Adrenal gland (tissue), 12 donors: ENCODE measurements around the gene MICALL1. TPM values are rescaled to one million over a fixed set of nuclear protein-coding genes. Genes with fewer than 3 reads are reported as not detected.

Experiments used
- DNase-seq, 7 donors: peaks; one replicate each; pipeline ENCODE4 v3.0.0-alpha.2; 2019 to 2020
- H3K27ac ChIP-seq, 5 donors: fragments of 200-600 bp; sonication (generic) in 4 of 5; 1 replicate in 3 of 5; 2 replicates in 2 of 5; pipeline versions ENCODE4 v1.5.1 to v1.8.0; 2016 to 2020; ENCODE audit warnings: mild to moderate bottlenecking in 1 of 5
- H3K27me3 ChIP-seq: fragments of 200-600 bp; 2 replicates; pipeline ENCODE4 v1.8.0; 2021
- H3K36me3 ChIP-seq, 2 donors: fragments of 200-600 bp; replicated peaks in 1 of 2; 1 replicate in 1 of 2; 2 replicates in 1 of 2; pipeline versions ENCODE4 v1.5.1 to v1.8.0; 2018 to 2022
- H3K4me1 ChIP-seq, 2 donors: fragments of 200-600 bp; replicated peaks in 1 of 2; 1 replicate in 1 of 2; 2 replicates in 1 of 2; pipeline versions ENCODE4 v1.5.1 to v1.8.0; 2018 to 2021
- H3K4me3 ChIP-seq, 4 donors: fragments of 200-600 bp; sonication (generic) in 3 of 4; one replicate each; pipeline ENCODE4 v1.5.1; 2016 to 2018
- H3K9me3 ChIP-seq, 3 donors: fragments of 200-600 bp; sonication (generic) in 1 of 3; replicated peaks in 1 of 3; 1 replicate in 2 of 3; 2 replicates in 1 of 3; pipeline versions ENCODE4 v1.5.1 to v1.8.0; 2016 to 2021
- CTCF ChIP-seq, 6 experiments: fragments of 450-650 bp in 4 of 6; fragments of 200-600 bp in 2 of 6; sonication (generic) in 1 of 6; IDR thresholded peaks; 1 replicate in 5 of 6; 2 replicates in 1 of 6; pipeline versions ENCODE4 v1.5.1 to v1.8.0; 2016 to 2021; ENCODE audit warnings: antibody characterized with exemption in 6 of 6, mild to moderate bottlenecking in 2 of 6, moderate library complexity in 1 of 6
- POLR2A ChIP-seq, 2 donors: fragments of 450-650 bp; IDR thresholded peaks; one replicate each; pipeline ENCODE4 v1.6.1; 2017; ENCODE audit warnings: antibody characterized with exemption in 2 of 2, mild to moderate bottlenecking in 2 of 2, moderate library complexity in 1 of 2
- WGBS, 4 donors: extraction: QIAGEN DNeasy Blood & Tissue Kit in 2 of 4; methylation state at CpG; one replicate each; pipeline versions ENCODE4 v1.1.5 to v1.1.7; 2013 to 2017; 5-methylcytosine and 5-hydroxymethylcytosine counted together
- intact Hi-C, 2 donors: fragments of 100-400 bp; cut with DNase I; formaldehyde crosslinking; loops; one replicate each; pipeline versions ENCODE4 v1.14.1 to v1.15.0; 2022 to 2023
- polyA plus RNA-seq, 3 donors: library from polyadenylated mRNA; stranded (reverse); fragments of 200-250 nt in 2 of 3; fragments of 350-450 nt in 1 of 3; fragmentation: Illumina TruSeq in 1 of 3; extraction: RNeasy Lipid Tissue Mini Kit (QIAGEN cat#74804) in 1 of 3; gene quantifications; one replicate each; pipeline ENCODE4 v1.2.3, GENCODE V29; 2013 to 2014
- total RNA-seq, 9 donors: library from RNA; depleted of rRNA in 4 of 9; stranded (reverse); fragments of >200 nt in 4 of 9; fragments of 120-200 nt in 1 of 9; fragmentation: NEBNext Ultra II Directional in 1 of 9; extraction: Animal tissue kit (Norgen Biotek cat#: 25700) in 1 of 9; gene quantifications; one replicate each; pipeline versions ENCODE4 v1.1.0 to v1.2.4, GENCODE V29; 2013 to 2023
- donor health status: healthy with polysubstance abuse.
- donor health status: Bipolar disorder and iron deficiency.
- donor health status: DM: yes; HTN: yes; CAD: no.
- donor health status: DM: no; HTN: no; CAD: no.
- donor health status: DM: no; HTN: no; CAD: no.
- donor health status: DM: yes; HTN: yes; CAD: no.

Gene MICALL1
- total and polyA plus RNA-seq, 12 donors = 5.7 to 25.2 (median 17.1) TPM

- no peak for DNase-seq
- no peaks in the 10 kb centered on the region for H3K9me3 ChIP-seq
- H3K27me3 ChIP-seq = no peaks in the 10 kb centered on the region
- 78 to 93% (median 90%) methylated on average over 7 to 15 of the region's 15 CpGs for WGBS, 4 donors
- peaks cover 0 to 3% of the 10 kb centered on the region in 2 donors for H3K36me3 ChIP-seq
- peaks cover 0 to 12% of the 10 kb centered on the region in 2 donors for H3K4me1 ChIP-seq
- intact Hi-C loops = no loop called here
- no peak overlapping the region for H3K27ac ChIP-seq
- TF ChIP-seq CTCF (IDR thresholded peaks at IDR 0.05) (no peak), POLR2A (IDR thresholded peaks at IDR 0.05) (no peak)
- no peak overlapping the region for H3K4me3 ChIP-seq
Measured at GRCh38 chr22:37910890-37911672, 5.0 kb downstream of the MICALL1 start.

- Histone ChIP-seq H3K4me3 (no peak overlapping the region), H3K27ac (no peak overlapping the region), H3K9me3 (no peaks in the 10 kb centered on the region), H3K36me3 (peaks cover 0 to 9% of the 10 kb centered on the region in 2 donors), H3K27me3 (no peaks in the 10 kb centered on the region), H3K4me1 (peaks cover 0 to 11% of the 10 kb centered on the region in 2 donors)
- intact Hi-C loops = no loop called here
- WGBS, 4 donors = 57 to 69% (median 63%) methylated on average over 6 to 8 of the region's 8 CpGs
- TF ChIP-seq CTCF (IDR thresholded peaks at IDR 0.05) = no peak
- DNase-seq = peak in 1 of 7 donors; percentile 32
Measured at GRCh38 chr22:37911697-37912096, 5.6 kb downstream of the MICALL1 start.

- Histone ChIP-seq H3K9me3 (no peaks in the 10 kb centered on the region), H3K27me3 (no peaks in the 10 kb centered on the region), H3K4me3 (no peak overlapping the region), H3K36me3 (peaks cover 0 to 14% of the 10 kb centered on the region in 2 donors), H3K4me1 (peaks cover 0 to 6% of the 10 kb centered on the region in 2 donors), H3K27ac (no peak overlapping the region)
- TF ChIP-seq CTCF (IDR thresholded peaks at IDR 0.05) (no peak), POLR2A (IDR thresholded peaks at IDR 0.05) (no peak)
- WGBS, 4 donors = 79 to 97% (median 91%) methylated on average over 4 to 8 of the region's 8 CpGs
- DNase-seq = no peak
- intact Hi-C loops = no loop called here
Measured at GRCh38 chr22:37912171-37912570, 6.1 kb downstream of the MICALL1 start.

- Histone ChIP-seq H3K27ac (no peak overlapping the region), H3K27me3 (no peaks in the 10 kb centered on the region), H3K4me1 (no peaks in the 10 kb centered on the region), H3K4me3 (no peak overlapping the region), H3K9me3 (no peaks in the 10 kb centered on the region), H3K36me3 (peaks cover 0 to 22% of the 10 kb centered on the region in 2 donors)
- DNase-seq = peak in 1 of 7 donors; percentile 29
- intact Hi-C loops = no loop called here
- TF ChIP-seq CTCF (IDR thresholded peaks at IDR 0.05) (no peak), POLR2A (IDR thresholded peaks at IDR 0.05) (no peak)
- WGBS, 4 donors = 47 to 94% (median 76%) methylated on average over 3 to 7 of the region's 7 CpGs
Measured at GRCh38 chr22:37913233-37913721, 7.2 kb downstream of the MICALL1 start.
